ENCODE measurements around the gene TMEM161A.
"Not testable (repeated sequence)": the region's sequence is repeated elsewhere in the genome, so short reads cannot be mapped to it uniquely, and the experiment has no call there.

Gene TMEM161A

DNA sequence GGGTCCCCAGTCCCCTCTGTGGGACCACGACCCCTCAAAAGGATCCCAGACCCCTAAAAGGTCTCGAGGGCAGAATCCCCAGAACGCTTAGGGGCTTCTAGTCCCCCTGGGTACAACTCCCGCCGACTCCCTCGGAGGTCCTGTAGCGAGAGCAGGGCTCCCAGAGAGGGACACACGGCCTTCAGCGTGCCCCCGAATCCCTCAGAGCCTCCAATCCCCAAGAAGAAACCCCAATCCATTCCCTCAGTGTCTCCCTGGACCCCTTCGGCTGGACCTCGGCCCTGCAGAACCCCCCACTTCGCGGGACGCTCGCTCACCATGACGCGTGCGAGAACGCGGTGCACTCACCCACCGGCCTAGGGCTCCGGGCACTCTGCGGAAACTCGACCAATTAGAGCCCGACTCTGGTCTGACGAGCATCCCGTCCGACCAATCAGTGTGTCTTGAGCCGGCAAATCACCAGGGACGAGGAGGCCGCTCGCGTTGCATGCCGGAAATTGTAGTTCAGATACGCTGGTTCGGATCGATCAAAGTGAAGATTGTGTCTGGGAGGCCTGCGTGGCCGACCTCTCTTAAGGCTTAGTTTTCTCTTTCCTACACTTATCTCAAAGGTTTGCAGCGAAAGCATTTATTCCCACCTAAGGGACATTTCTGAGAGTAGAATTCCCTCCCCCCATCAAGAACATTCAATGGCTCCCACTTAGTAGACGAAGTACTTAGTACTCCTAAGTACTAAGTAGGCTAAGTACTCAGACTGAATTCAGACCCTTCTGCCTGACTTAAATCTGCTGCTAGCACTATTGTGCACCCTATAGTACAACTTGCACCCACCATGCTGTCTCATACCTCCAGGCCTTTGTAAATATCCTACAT lies at the start of gene TMEM161A:
Gene TMEM161A, minus strand, starts transcription at position 370 of the 873 bp plus-strand sequence. Its CDS starts 50 bp downstream, at position 320.
- DNase-seq (ENCODE audit: low read depth) = peak; percentile 100
- peak within 1 kb of the TSS; percentile 97 for H3K4me3 ChIP-seq (ENCODE audit: low read length)
- TF ChIP-seq, protein P1, sequence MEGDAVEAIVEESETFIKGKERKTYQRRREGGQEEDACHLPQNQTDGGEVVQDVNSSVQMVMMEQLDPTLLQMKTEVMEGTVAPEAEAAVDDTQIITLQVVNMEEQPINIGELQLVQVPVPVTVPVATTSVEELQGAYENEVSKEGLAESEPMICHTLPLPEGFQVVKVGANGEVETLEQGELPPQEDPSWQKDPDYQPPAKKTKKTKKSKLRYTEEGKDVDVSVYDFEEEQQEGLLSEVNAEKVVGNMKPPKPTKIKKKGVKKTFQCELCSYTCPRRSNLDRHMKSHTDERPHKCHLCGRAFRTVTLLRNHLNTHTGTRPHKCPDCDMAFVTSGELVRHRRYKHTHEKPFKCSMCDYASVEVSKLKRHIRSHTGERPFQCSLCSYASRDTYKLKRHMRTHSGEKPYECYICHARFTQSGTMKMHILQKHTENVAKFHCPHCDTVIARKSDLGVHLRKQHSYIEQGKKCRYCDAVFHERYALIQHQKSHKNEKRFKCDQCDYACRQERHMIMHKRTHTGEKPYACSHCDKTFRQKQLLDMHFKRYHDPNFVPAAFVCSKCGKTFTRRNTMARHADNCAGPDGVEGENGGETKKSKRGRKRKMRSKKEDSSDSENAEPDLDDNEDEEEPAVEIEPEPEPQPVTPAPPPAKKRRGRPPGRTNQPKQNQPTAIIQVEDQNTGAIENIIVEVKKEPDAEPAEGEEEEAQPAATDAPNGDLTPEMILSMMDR (conservative IDR thresholded peaks at IDR 0.05; ENCODE audit: low read length) = no peak

DNA sequence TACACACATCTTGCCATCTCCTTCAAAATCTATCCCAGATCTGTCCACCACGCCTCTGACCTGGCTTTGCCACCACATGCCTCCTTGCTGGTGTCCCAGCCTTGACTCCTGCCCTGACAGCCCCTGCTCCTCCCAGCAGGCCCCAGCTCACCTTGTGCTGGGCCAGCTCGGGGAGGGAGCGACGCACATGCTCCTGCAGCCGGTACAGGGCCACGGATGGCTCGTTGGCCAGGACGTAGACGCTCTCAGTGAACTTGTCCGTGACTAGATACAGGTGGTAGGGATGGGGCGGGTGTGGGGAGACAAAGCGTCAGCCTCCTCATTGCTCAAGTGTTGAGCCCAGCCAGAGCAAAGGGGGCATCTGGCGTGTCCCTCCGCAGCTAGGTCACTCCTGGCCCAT lies 48.5 kb upstream of the TMEM161A start:
- H3K4me3 ChIP-seq (ENCODE audit: low read length) = no peak overlapping the region

DNA sequence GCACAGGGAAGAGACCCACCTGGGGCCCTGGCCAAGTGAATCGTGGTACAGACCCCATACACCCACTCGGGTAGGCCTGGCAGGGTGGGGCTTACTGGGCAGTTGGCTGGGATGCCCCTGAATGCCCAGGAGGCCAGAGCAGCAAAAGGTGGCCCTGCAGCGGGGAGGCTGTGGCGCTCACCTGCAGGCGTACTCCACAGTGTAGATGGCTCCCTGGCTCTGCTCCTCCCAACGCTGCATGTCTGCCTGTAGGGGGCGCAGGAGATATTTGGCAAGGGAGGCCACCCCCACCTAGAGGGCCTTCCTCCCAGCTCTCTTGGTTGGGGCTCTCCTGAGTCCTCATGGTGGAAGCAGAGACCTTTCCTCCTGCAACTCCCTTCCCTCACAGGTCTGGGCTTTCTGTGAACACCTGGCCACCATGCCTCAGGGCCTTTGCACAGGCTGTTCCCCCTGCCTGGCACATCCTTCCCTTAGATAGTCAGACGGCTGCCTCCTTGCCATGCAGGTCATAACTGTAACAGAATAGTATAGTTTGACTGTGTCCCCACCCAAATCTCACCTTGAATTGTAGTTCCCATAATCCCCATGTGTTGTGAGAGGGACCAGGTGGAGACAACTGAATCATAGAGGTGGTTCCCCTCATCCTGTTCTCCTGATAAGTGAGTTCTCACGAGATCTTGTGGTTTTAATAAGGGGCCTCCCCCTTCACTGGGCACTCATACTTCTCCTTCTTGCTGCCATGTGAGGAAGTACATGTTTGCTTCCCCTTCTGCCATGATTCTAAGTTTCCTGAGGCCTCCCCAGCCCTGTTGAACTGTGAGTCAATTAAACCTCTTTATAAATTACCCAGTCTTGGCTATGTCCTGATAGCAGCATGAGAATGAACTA lies 47.8 kb upstream of the TMEM161A start:
- peak; percentile 16 for DNase-seq (ENCODE audit: low read depth)
- TF ChIP-seq, protein P1 (conservative IDR thresholded peaks at IDR 0.05; ENCODE audit: low read length) = peak; percentile 52
- no peak overlapping the region for H3K4me3 ChIP-seq (ENCODE audit: low read length)

More for the DNA sequence above, 48.5 kb upstream of the TMEM161A start:
- no peak for DNase-seq (ENCODE audit: low read depth)
- TF ChIP-seq, protein P1 (conservative IDR thresholded peaks at IDR 0.05; ENCODE audit: low read length) = no peak

DNA sequence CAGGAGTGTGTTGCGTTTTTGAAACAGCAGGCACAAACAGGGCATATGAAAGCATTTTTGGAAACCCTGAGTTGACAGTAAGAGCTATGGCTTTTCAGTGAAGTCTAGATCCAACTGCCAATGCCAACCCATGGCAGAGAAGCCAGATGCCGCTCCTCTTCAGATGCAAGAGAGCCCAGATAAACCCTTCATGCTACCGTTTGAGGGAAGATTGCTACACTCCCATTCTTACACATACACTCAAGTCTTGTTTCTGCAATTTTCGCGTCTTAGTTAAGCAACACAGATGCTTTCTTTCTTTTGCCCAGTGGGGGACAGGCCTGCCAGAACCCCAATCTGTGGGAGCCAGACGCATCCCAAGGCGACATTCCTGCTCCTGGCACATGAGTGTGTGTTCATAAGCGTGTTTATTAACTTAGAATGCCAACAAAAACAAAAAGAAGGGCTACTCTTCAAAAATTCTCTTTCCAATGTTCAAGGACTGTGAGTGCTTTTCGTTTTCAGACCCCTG lies 43.3 kb upstream of the TMEM161A start:
- TF ChIP-seq, protein P1 (conservative IDR thresholded peaks at IDR 0.05; ENCODE audit: low read length) = no peak

DNA sequence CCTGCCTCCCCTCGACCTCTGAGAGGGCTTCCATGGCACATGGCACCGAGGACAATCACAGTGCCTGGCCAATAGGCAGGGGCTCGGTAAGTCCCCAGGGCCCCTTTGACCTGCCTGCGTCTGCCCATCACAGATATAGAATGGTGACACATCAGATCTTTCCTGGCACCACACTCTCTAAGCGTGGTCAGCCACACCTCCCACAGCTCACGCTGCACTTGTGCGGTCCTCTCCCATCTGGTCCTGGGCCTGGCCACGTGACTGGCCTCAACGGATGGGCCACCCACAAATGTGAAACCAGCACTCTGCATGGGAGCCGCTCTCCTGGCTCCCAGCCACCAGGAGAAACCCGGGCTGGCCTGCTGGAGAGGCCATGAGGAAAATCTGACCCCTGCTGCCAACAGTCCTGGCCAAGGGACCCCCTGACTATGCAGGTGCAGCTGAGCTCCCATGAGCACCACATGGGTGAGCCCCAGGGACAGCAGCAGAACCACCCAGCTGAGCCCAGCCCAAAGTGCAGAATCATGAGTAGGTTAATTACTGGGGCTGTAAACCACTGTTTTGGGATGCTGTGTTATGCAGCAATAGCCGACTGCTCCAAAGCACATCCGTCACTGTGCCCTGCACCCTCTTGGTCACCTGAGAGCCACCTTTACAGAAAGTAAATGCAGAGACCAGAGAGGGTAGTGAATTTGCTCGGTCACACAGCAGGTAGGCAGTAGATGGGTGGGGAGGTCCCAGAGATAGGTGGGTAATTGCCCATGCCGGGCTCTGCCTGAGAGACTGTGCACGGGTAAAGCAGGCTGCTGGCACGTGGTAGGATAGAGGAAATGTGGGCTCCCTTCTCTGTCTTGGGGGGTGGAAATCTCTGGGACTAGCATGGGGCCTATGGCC lies 41.5 kb upstream of the TMEM161A start:
- no peak overlapping the region for H3K4me3 ChIP-seq (ENCODE audit: low read length)
- TF ChIP-seq, protein P1 (conservative IDR thresholded peaks at IDR 0.05; ENCODE audit: low read length) = no peak
- no peak for DNase-seq (ENCODE audit: low read depth)

More for the DNA sequence above, 43.3 kb upstream of the TMEM161A start:
- no peak for DNase-seq (ENCODE audit: low read depth)
- no peak overlapping the region for H3K4me3 ChIP-seq (ENCODE audit: low read length)

DNA sequence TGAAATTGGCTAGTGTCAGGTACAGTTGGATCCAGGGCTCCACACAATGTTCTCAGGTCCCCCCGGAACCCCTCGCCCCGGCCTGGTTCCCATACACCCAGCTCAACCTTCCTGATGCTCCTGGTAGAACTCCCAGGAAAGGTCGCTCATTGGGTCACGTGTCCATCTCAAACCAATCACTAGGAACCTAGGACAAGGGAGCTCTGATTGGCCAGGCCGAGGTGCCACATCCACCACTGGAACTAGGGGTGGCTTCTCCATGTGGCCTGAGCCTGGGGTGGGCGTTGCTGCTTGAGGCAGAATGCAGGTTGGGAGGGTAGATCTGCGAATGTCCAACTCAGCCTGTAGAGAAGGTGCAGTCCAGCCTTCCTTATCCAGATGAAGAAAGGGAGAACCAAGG lies 38.7 kb upstream of the TMEM161A start:
- TF ChIP-seq, protein P1 (conservative IDR thresholded peaks at IDR 0.05; ENCODE audit: low read length) = no peak
- DNase-seq (ENCODE audit: low read depth) = no peak
- no peak overlapping the region for H3K4me3 ChIP-seq (ENCODE audit: low read length)

DNA sequence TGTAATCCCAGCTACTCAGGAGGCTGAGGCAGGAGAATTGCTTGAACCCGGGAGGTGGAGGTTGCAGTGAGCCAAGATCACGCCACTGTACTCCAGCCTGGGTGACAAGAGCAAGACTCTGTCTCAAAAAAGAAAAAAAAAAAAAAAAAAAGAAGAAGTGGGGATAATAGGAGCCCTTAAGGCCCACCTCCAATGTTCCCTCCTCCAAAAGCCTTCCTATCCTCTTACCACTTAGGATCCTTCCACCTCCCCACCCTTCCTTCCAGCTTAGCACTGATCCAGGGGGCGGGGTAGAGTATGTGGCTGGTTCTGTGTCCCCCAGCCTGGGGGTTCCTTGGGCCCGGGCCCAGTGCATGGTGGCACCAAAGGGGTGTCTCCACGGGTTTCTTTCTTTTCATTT lies 35.0 kb upstream of the TMEM161A start:
- not testable (repeated sequence) for H3K4me3 ChIP-seq (ENCODE audit: low read length); DNase-seq (ENCODE audit: low read depth)
